HT1080 (cell line): ENCODE data around the gene GOLGA6L26. TPM values are rescaled to one million over a fixed set of nuclear protein-coding genes. Genes with fewer than 3 reads are reported as not detected.

ENCODE experiments used
- small RNA-seq: library from RNA; depleted of rRNA; stranded (forward); fragments of <200 nt; gene quantifications from one replicate; pipeline ENCODE3, GENCODE V24; 2014
- total RNA-seq: library from RNA; depleted of rRNA; stranded (reverse); fragments of >200 nt; shearing (Covaris generic); gene quantifications from 2 replicates; pipeline ENCODE4 v1.2.3, GENCODE V29; 2014; rRNA removed

The GOLGA6L26 gene
- total RNA-seq, 1 experiment from 2014 or later, result not detected

Small RNA genes lying within 50 kb of the gene (small RNA-seq; reads per million reads assigned to genes)
- gene RN7SL536P, result not detected

Other genes starting within 250 kb of the GOLGA6L26 start
- not detected in 2 replicates for gene GOLGA6L1, start 197.4 kb downstream of the GOLGA6L26 start, total RNA-seq
- gene GOLGA8S, start 20.6 kb upstream of the GOLGA6L26 start, total RNA-seq, result not detected in 2 replicates
- not detected in 2 replicates for gene GOLGA6L2, start 113.0 kb upstream of the GOLGA6L26 start, total RNA-seq
- 14.5 and 14.6 TPM in 2 replicates for gene MKRN3, start 231.5 kb upstream of the GOLGA6L26 start, total RNA-seq